Measurements from ENCODE around the gene RPUSD2.
A peak's percentile ranks its signal among the peaks of the same experiment; 100 is the strongest.

The RPUSD2 gene

DNA sequence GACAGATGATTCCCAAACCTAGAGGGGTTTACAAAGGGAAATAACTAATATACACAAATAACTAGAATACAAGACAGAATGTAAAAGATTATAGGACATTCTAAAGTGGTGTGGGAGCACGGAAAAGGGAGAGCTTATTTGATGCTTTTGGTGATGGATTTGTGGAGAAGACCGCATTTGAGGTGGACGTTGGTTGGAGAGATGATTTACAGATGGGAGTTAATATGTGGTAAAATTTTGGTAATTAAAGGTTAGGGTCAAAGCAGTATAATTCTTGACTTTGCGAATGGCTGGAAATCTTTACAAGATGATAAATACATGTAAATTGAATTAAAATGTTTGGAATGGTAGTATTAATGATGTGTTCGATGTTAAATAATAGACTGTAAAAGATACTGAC, 26.1 kb downstream of the RPUSD2 start:
- no peak for DNase-seq (ENCODE audit: extremely low read depth, insufficient read length)
- no peaks in the 10 kb centered on the region for H3K36me3 ChIP-seq (ENCODE audit: control insufficient read depth, insufficient read depth, low read length)
- H3K4me3 ChIP-seq (replicated peaks; ENCODE audit: low read depth, low read length) = peak overlapping the region; percentile 90
- no peaks in the 10 kb centered on the region for H3K27me3 ChIP-seq (replicated peaks; ENCODE audit: control insufficient read depth, insufficient read depth, low read length)
- no peak for TF ChIP-seq CTCF (IDR thresholded peaks at IDR 0.05; ENCODE audit: insufficient read depth, low read length, poor library complexity, severe bottlenecking)

DNA sequence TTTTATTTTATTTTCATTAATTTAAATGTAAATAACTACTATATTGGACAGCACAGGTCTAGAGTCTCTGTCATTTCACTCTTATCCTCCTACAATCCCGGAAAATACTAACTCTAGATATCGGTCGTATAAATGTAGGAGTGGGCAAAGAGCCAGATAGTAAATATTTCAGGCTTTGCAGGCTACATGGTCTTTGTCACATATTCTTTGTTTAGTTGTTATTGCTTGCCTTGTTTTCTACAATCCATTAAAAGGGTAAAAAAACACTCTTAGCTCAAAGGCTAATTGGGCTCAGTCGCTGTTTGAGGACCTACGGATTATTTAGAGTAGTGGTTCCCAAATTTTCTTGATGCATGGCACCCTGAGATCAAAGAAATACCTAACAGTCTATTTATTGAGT, 26.7 kb downstream of the RPUSD2 start:
- no peak for TF ChIP-seq CTCF (IDR thresholded peaks at IDR 0.05; ENCODE audit: insufficient read depth, low read length, poor library complexity, severe bottlenecking)
- H3K4me3 ChIP-seq (replicated peaks; ENCODE audit: low read depth, low read length) = peak overlapping the region; percentile 5

GRCh38 chr15:40597024-40597423, 27.9 kb downstream of the RPUSD2 start:
- no peaks in the 10 kb centered on the region for H3K36me3 ChIP-seq (ENCODE audit: control insufficient read depth, insufficient read depth, low read length)
- TF ChIP-seq CTCF (IDR thresholded peaks at IDR 0.05; ENCODE audit: insufficient read depth, low read length, poor library complexity, severe bottlenecking) = no peak
- no peak overlapping the region for H3K4me3 ChIP-seq (replicated peaks; ENCODE audit: low read depth, low read length)
- H3K27me3 ChIP-seq (replicated peaks; ENCODE audit: control insufficient read depth, insufficient read depth, low read length) = no peaks in the 10 kb centered on the region
- no peak for DNase-seq (ENCODE audit: extremely low read depth, insufficient read length)

More for the DNA sequence above, 26.7 kb downstream of the RPUSD2 start:
- no peaks in the 10 kb centered on the region for H3K36me3 ChIP-seq (ENCODE audit: control insufficient read depth, insufficient read depth, low read length)
- no peak for DNase-seq (ENCODE audit: extremely low read depth, insufficient read length)
- H3K27me3 ChIP-seq (replicated peaks; ENCODE audit: control insufficient read depth, insufficient read depth, low read length) = no peaks in the 10 kb centered on the region

DNA sequence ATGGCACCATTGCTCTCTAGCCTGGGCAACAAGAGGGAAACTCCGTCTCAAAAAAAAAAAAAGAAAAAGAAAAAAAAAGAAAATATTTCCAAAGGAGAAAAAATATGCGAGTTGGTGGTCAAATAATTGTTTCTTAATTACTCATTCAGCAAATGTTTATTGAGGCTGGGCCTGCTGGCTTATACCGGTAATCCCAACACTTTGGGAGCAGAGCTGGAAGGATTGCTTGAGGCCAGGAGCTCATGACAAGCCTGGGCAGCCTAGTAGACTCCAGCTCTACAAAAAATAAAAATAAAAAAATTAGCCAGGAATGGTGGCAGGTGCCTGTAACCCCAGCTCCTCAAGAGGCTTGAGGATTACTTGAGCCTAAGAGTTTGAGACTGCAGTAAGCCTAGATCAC, 29.0 kb downstream of the RPUSD2 start:
- H3K4me3 ChIP-seq (replicated peaks; ENCODE audit: low read depth, low read length) = no peak overlapping the region
- no peak for TF ChIP-seq CTCF (IDR thresholded peaks at IDR 0.05; ENCODE audit: insufficient read depth, low read length, poor library complexity, severe bottlenecking)
- H3K27me3 ChIP-seq (replicated peaks; ENCODE audit: control insufficient read depth, insufficient read depth, low read length) = no peaks in the 10 kb centered on the region
- DNase-seq (ENCODE audit: extremely low read depth, insufficient read length) = no peak
- no peaks in the 10 kb centered on the region for H3K36me3 ChIP-seq (ENCODE audit: control insufficient read depth, insufficient read depth, low read length)

GRCh38 chr15:40598672-40599071, 29.6 kb downstream of the RPUSD2 start:
- no peaks in the 10 kb centered on the region for H3K36me3 ChIP-seq (ENCODE audit: control insufficient read depth, insufficient read depth, low read length)
- H3K27me3 ChIP-seq (replicated peaks; ENCODE audit: control insufficient read depth, insufficient read depth, low read length) = no peaks in the 10 kb centered on the region
- no peak for DNase-seq (ENCODE audit: extremely low read depth, insufficient read length)
- H3K4me3 ChIP-seq (replicated peaks; ENCODE audit: low read depth, low read length) = no peak overlapping the region
- TF ChIP-seq CTCF (IDR thresholded peaks at IDR 0.05; ENCODE audit: insufficient read depth, low read length, poor library complexity, severe bottlenecking) = no peak

DNA sequence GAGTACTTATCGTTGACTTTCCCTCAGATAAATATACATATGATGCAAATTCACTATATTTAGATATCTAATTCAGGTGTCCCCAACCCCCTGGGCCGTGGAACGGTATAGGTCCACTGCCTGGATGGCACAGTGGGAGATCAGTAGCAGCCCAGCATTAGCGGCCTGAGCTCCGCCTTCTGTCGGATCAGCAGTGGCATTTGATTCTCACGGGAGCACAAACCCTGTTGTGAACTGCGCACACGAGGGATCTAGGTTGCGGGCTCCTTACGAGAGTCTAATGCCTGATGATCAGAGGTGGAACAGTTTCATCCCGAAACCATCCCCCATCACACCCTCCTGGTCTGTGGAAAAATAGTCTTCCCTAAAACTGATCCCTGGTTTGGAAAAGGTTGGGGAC, 31.9 kb downstream of the RPUSD2 start:
- Histone ChIP-seq H3K36me3 (ENCODE audit: control insufficient read depth, insufficient read depth, low read length) (no peaks in the 10 kb centered on the region), H3K27me3 (replicated peaks; ENCODE audit: control insufficient read depth, insufficient read depth, low read length) (no peaks in the 10 kb centered on the region), H3K4me3 (replicated peaks; ENCODE audit: low read depth, low read length) (no peak overlapping the region)
- no peak for DNase-seq (ENCODE audit: extremely low read depth, insufficient read length)
- no peak for TF ChIP-seq CTCF (IDR thresholded peaks at IDR 0.05; ENCODE audit: insufficient read depth, low read length, poor library complexity, severe bottlenecking)
